HG03571 (cell line): ENCODE measurements around the gene NEDD1.
A peak's percentile ranks its signal among the peaks of the same experiment; 100 is the strongest.

Experiments
- ATAC-seq: cut with Tn5 transposase; IDR thresholded peaks from one replicate; pipeline ENCODE4 v1.9.1; 2021; ENCODE audit not compliant: unreplicated experiment

Gene NEDD1

GRCh38 chr12:96901175-96901574 is 5.9 kb upstream of the NEDD1 start:
- no peak for ATAC-seq

- ATAC-seq: no peak
These were observed 5.0 kb upstream of the NEDD1 start for GRCh38 chr12:96902076-96902475.

- no peak for ATAC-seq
These were observed 584 bp upstream of the NEDD1 start for GRCh38 chr12:96906498-96906848.

GRCh38 chr12:96907671-96908422 is 790 bp downstream of the NEDD1 start:
- peak; percentile 23 for ATAC-seq

GRCh38 chr12:96908423-96908675 is 1.3 kb downstream of the NEDD1 start:
- ATAC-seq: no peak

GRCh38 chr12:96912261-96912660 is 5.2 kb downstream of the NEDD1 start:
- no peak for ATAC-seq

GRCh38 chr12:96912943-96913342 is 5.9 kb downstream of the NEDD1 start:
- no peak for ATAC-seq

- ATAC-seq: no peak
These were observed 12.6 kb downstream of the NEDD1 start for GRCh38 chr12:96919510-96920210.

- ATAC-seq: no peak
These were observed 41.7 kb downstream of the NEDD1 start for GRCh38 chr12:96948782-96949181.

- no peak for ATAC-seq
These were observed 72.5 kb downstream of the NEDD1 start for GRCh38 chr12:96979532-96979931.

GRCh38 chr12:96980991-96981414 is 73.9 kb downstream of the NEDD1 start:
- no peak for ATAC-seq

- no peak for ATAC-seq
These were observed 74.9 kb downstream of the NEDD1 start for GRCh38 chr12:96981911-96982310.

GRCh38 chr12:96982671-96983070 is 75.6 kb downstream of the NEDD1 start:
- ATAC-seq: no peak

- ATAC-seq: peak; percentile 78
These were observed 78.7 kb downstream of the NEDD1 start for GRCh38 chr12:96985515-96986362.

GRCh38 chr12:96986883-96987523 is 79.9 kb downstream of the NEDD1 start:
- no peak for ATAC-seq

GRCh38 chr12:96988919-96989318 is 81.9 kb downstream of the NEDD1 start:
- no peak for ATAC-seq

GRCh38 chr12:96989916-96990315 is 82.9 kb downstream of the NEDD1 start:
- ATAC-seq: no peak

- no peak for ATAC-seq
These were observed 87.8 kb downstream of the NEDD1 start for GRCh38 chr12:96994900-96995299.

GRCh38 chr12:96995861-96996260 is 88.8 kb downstream of the NEDD1 start:
- no peak for ATAC-seq

GRCh38 chr12:96997797-96998484 is 90.9 kb downstream of the NEDD1 start:
- no peak for ATAC-seq

- ATAC-seq: no peak
These were observed 96.2 kb downstream of the NEDD1 start for GRCh38 chr12:97003276-97003675.
